Stimulated activated memory B cell treated with anti-CD40 and anti-IgM and Interleukin-4, amounts not matched to agents 10 μg/mL and 1 μg/mL and 100 μg/mL, for 72 hours (primary cell): Measurements from ENCODE around the gene KCNJ1.
A peak's percentile ranks its signal among the peaks of the same experiment; 100 is the strongest.

Experiments
- ATAC-seq: fragments of 150-1000 bp; cut with Tn5 transposase; 2 replicates; pipeline ENCODE4 v1.10.0; 2021
- H3K27ac Mint-ChIP-seq: one replicate; pipeline ENCODE4 v1.8.0; 2022; ENCODE audit warnings: mild to moderate bottlenecking, mixed read lengths
- H3K27me3 Mint-ChIP-seq: one replicate; pipeline ENCODE4 v1.8.0; 2022; ENCODE audit warnings: mixed read lengths
- H3K36me3 Mint-ChIP-seq: one replicate; pipeline ENCODE4 v1.8.0; 2022; ENCODE audit warnings: mixed read lengths
- H3K4me1 Mint-ChIP-seq: one replicate; pipeline ENCODE4 v1.8.0; 2022; ENCODE audit warnings: mixed read lengths
- H3K4me3 Mint-ChIP-seq: one replicate; pipeline ENCODE4 v1.8.0; 2022; ENCODE audit warnings: mild to moderate bottlenecking, moderate library complexity, mixed read lengths
- H3K9me3 Mint-ChIP-seq: one replicate; pipeline ENCODE4 v1.8.0; 2022; ENCODE audit warnings: mixed read lengths

The KCNJ1 gene

GRCh38 chr11:128905345-128906184, 38.5 kb upstream of the KCNJ1 start:
- Mint-ChIP-seq H3K4me3 (peak overlapping the region; percentile 89), H3K27me3 (peaks cover 87% of the 10 kb centered on the region), H3K9me3 (no peaks in the 10 kb centered on the region), H3K4me1 (peaks cover 33% of the 10 kb centered on the region), H3K27ac (peak overlapping the region; percentile 33), H3K36me3 (no peaks in the 10 kb centered on the region)
- peak; percentile 60 for ATAC-seq

GRCh38 chr11:128904656-128905344, 37.7 kb upstream of the KCNJ1 start:
- Mint-ChIP-seq H3K4me3 (peak overlapping the region; percentile 89), H3K36me3 (no peaks in the 10 kb centered on the region), H3K27ac (peak overlapping the region; percentile 33), H3K9me3 (no peaks in the 10 kb centered on the region), H3K4me1 (peaks cover 33% of the 10 kb centered on the region), H3K27me3 (peaks cover 87% of the 10 kb centered on the region)
- peak; percentile 74 for ATAC-seq

- no peaks in the 10 kb centered on the region for H3K36me3 Mint-ChIP-seq
- no peaks in the 10 kb centered on the region for H3K9me3 Mint-ChIP-seq
- no peak for ATAC-seq
- H3K4me1 Mint-ChIP-seq, result peaks cover 33% of the 10 kb centered on the region
- H3K27me3 Mint-ChIP-seq, result peaks cover 86% of the 10 kb centered on the region
- no peak overlapping the region for H3K27ac Mint-ChIP-seq
- H3K4me3 Mint-ChIP-seq, result peak overlapping the region; percentile 12
These were observed 37.2 kb upstream of the KCNJ1 start for GRCh38 chr11:128904303-128904655.

GRCh38 chr11:128903248-128904061, 36.4 kb upstream of the KCNJ1 start:
- no peak for ATAC-seq
- H3K4me3 Mint-ChIP-seq, result no peak overlapping the region

GRCh38 chr11:128902515-128903066, 35.5 kb upstream of the KCNJ1 start:
- Mint-ChIP-seq H3K4me1 (peaks cover 38% of the 10 kb centered on the region), H3K27ac (no peak overlapping the region), H3K4me3 (no peak overlapping the region), H3K27me3 (peaks cover 86% of the 10 kb centered on the region), H3K36me3 (no peaks in the 10 kb centered on the region), H3K9me3 (no peaks in the 10 kb centered on the region)
- no peak for ATAC-seq

More at GRCh38 chr11:128903248-128904061, 36.4 kb upstream of the KCNJ1 start:
- Mint-ChIP-seq H3K27me3 (peaks cover 86% of the 10 kb centered on the region), H3K9me3 (no peaks in the 10 kb centered on the region), H3K36me3 (no peaks in the 10 kb centered on the region), H3K27ac (no peak overlapping the region), H3K4me1 (peaks cover 37% of the 10 kb centered on the region)

GRCh38 chr11:128901653-128902514, 34.8 kb upstream of the KCNJ1 start:
- H3K9me3 Mint-ChIP-seq, result no peaks in the 10 kb centered on the region
- no peak overlapping the region for H3K27ac Mint-ChIP-seq
- H3K4me1 Mint-ChIP-seq, result peaks cover 34% of the 10 kb centered on the region
- H3K4me3 Mint-ChIP-seq, result no peak overlapping the region
- peaks cover 86% of the 10 kb centered on the region for H3K27me3 Mint-ChIP-seq
- no peak for ATAC-seq
- H3K36me3 Mint-ChIP-seq, result no peaks in the 10 kb centered on the region

GRCh38 chr11:128900468-128900867, 33.4 kb upstream of the KCNJ1 start:
- H3K4me1 Mint-ChIP-seq, result peaks cover 23% of the 10 kb centered on the region
- H3K36me3 Mint-ChIP-seq, result no peaks in the 10 kb centered on the region
- no peak overlapping the region for H3K4me3 Mint-ChIP-seq
- H3K27ac Mint-ChIP-seq, result no peak overlapping the region
- peaks cover 89% of the 10 kb centered on the region for H3K27me3 Mint-ChIP-seq
- no peak for ATAC-seq
- H3K9me3 Mint-ChIP-seq, result no peaks in the 10 kb centered on the region

GRCh38 chr11:128898580-128899344, 31.7 kb upstream of the KCNJ1 start:
- Mint-ChIP-seq H3K4me1 (peaks cover 17% of the 10 kb centered on the region), H3K36me3 (no peaks in the 10 kb centered on the region), H3K27me3 (peaks cover 94% of the 10 kb centered on the region), H3K4me3 (no peak overlapping the region), H3K27ac (no peak overlapping the region), H3K9me3 (no peaks in the 10 kb centered on the region)
- no peak for ATAC-seq

- Mint-ChIP-seq H3K27me3 (peaks cover 96% of the 10 kb centered on the region), H3K27ac (no peak overlapping the region), H3K4me1 (peaks cover 19% of the 10 kb centered on the region), H3K9me3 (no peaks in the 10 kb centered on the region), H3K36me3 (no peaks in the 10 kb centered on the region), H3K4me3 (no peak overlapping the region)
- ATAC-seq, result no peak
These were observed 30.7 kb upstream of the KCNJ1 start for GRCh38 chr11:128897826-128898225.

GRCh38 chr11:128896356-128896755, 29.3 kb upstream of the KCNJ1 start:
- Mint-ChIP-seq H3K27ac (no peak overlapping the region), H3K4me1 (peaks cover 30% of the 10 kb centered on the region), H3K9me3 (no peaks in the 10 kb centered on the region), H3K4me3 (no peak overlapping the region), H3K27me3 (peaks cover 96% of the 10 kb centered on the region), H3K36me3 (no peaks in the 10 kb centered on the region)
- ATAC-seq, result no peak

GRCh38 chr11:128895526-128895925, 28.4 kb upstream of the KCNJ1 start:
- H3K27ac Mint-ChIP-seq, result no peak overlapping the region
- peaks cover 96% of the 10 kb centered on the region for H3K27me3 Mint-ChIP-seq

GRCh38 chr11:128894685-128895084, 27.6 kb upstream of the KCNJ1 start:
- no peaks in the 10 kb centered on the region for H3K9me3 Mint-ChIP-seq
- peaks cover 38% of the 10 kb centered on the region for H3K4me1 Mint-ChIP-seq
- no peak overlapping the region for H3K27ac Mint-ChIP-seq
- no peak for ATAC-seq
- H3K4me3 Mint-ChIP-seq, result no peak overlapping the region
- H3K36me3 Mint-ChIP-seq, result no peaks in the 10 kb centered on the region
- peaks cover 97% of the 10 kb centered on the region for H3K27me3 Mint-ChIP-seq

More at GRCh38 chr11:128895526-128895925, 28.4 kb upstream of the KCNJ1 start:
- Mint-ChIP-seq H3K4me1 (peaks cover 36% of the 10 kb centered on the region), H3K9me3 (no peaks in the 10 kb centered on the region), H3K36me3 (no peaks in the 10 kb centered on the region), H3K4me3 (no peak overlapping the region)
- ATAC-seq, result no peak

- H3K4me3 Mint-ChIP-seq, result no peak overlapping the region
- H3K9me3 Mint-ChIP-seq, result no peaks in the 10 kb centered on the region
- H3K27ac Mint-ChIP-seq, result no peak overlapping the region
- H3K36me3 Mint-ChIP-seq, result no peaks in the 10 kb centered on the region
- H3K4me1 Mint-ChIP-seq, result peaks cover 38% of the 10 kb centered on the region
- peaks cover 97% of the 10 kb centered on the region for H3K27me3 Mint-ChIP-seq
- ATAC-seq, result no peak
These were observed 27.2 kb upstream of the KCNJ1 start for GRCh38 chr11:128894286-128894681.
